OCI-LY1 (cell line): ENCODE measurements around the gene LAMC3.

Source experiments
- H2AFZ ChIP-seq: fragments of 200-600 bp; sonication (generic), shearing (Covaris generic); 2 replicates; pipeline ENCODE4 v1.6.0; 2014; ENCODE audit warnings: antibody characterized with exemption, mild to moderate bottlenecking, low read length
- H3F3A ChIP-seq: fragments of 200-600 bp; sonication (generic), shearing (Covaris generic); 2 replicates; pipeline ENCODE4 v1.6.0; 2014; ENCODE audit warnings: mild to moderate bottlenecking, antibody characterized with exemption, low read length, moderate library complexity; ENCODE audit not compliant: insufficient read depth
- H3K27ac ChIP-seq: fragments of 200-600 bp; sonication (generic); 2 replicates; pipeline ENCODE4 v1.5.1; 2014; ENCODE audit warnings: low read length, mixed run types, mild to moderate bottlenecking, low read depth; ENCODE audit not compliant: poor library complexity, severe bottlenecking
- H3K27me3 ChIP-seq: fragments of 200-600 bp; sonication (generic); 2 replicates; pipeline ENCODE4 v1.6.0; 2014; ENCODE audit warnings: antibody characterized with exemption, mild to moderate bottlenecking, low read length, moderate library complexity; ENCODE audit not compliant: insufficient read depth
- H3K36me3 ChIP-seq: fragments of 200-600 bp; sonication (generic); 2 replicates; pipeline ENCODE4 v1.6.1; 2014; ENCODE audit warnings: mild to moderate bottlenecking, antibody characterized with exemption, low read length, moderate library complexity, mixed read lengths; ENCODE audit not compliant: insufficient read depth
- H3K4me1 ChIP-seq: fragments of 200-600 bp; sonication (generic); 2 replicates; pipeline ENCODE4 v1.5.1; 2014; ENCODE audit warnings: mild to moderate bottlenecking, low read length, moderate library complexity; ENCODE audit not compliant: insufficient read depth, severe bottlenecking
- H3K4me2 ChIP-seq: fragments of 200-600 bp; sonication (generic), shearing (Covaris generic); 2 replicates; pipeline ENCODE4 v1.6.1; 2014; ENCODE audit warnings: low read length
- H3K4me3 ChIP-seq: fragments of 200-600 bp; sonication (generic); 2 replicates; pipeline ENCODE4 v1.5.1; 2014; ENCODE audit warnings: low read length, low read depth, mild to moderate bottlenecking, mixed read lengths; ENCODE audit not compliant: poor library complexity, severe bottlenecking
- H3K79me2 ChIP-seq: fragments of 200-600 bp; shearing (Covaris generic); 2 replicates; pipeline ENCODE4 v1.6.1; 2016; ENCODE audit warnings: mixed run types, low read length, mixed read lengths; ENCODE audit not compliant: insufficient read depth
- H3K9ac ChIP-seq: fragments of 200-600 bp; sonication (generic), shearing (Covaris generic); 2 replicates; pipeline ENCODE4 v1.6.1; 2014; ENCODE audit warnings: mild to moderate bottlenecking, low read length, mixed read lengths
- H3K9me2 ChIP-seq: fragments of 200-600 bp; sonication (generic), shearing (Covaris generic); 2 replicates; pipeline ENCODE4 v1.6.1; 2014; ENCODE audit warnings: low read depth, mild to moderate bottlenecking, low read length, mixed read lengths
- H3K9me3 ChIP-seq: fragments of 200-600 bp; shearing (Covaris generic); 2 replicates; pipeline ENCODE4 v1.6.1; 2014; ENCODE audit warnings: low read length, mixed read lengths
- H4K20me1 ChIP-seq: fragments of 200-600 bp; sonication (generic), shearing (Covaris generic); 2 replicates; pipeline ENCODE4 v1.6.0; 2016; ENCODE audit warnings: mild to moderate bottlenecking, low read length; ENCODE audit not compliant: insufficient read depth
- CTCF ChIP-seq: fragments of 200-600 bp; sonication (generic), shearing (Covaris generic); IDR thresholded peaks from 2 replicates; pipeline ENCODE4 v1.5.1; 2017; ENCODE audit warnings: mild to moderate bottlenecking, antibody characterized with exemption, low read length, moderate library complexity, mixed read lengths
- EZH2 ChIP-seq: fragments of 200-600 bp; sonication (generic), shearing (Covaris generic); IDR thresholded peaks from 2 replicates; pipeline ENCODE4 v1.8.0; 2017; ENCODE audit warnings: borderline replicate concordance, mixed run types, mild to moderate bottlenecking, antibody characterized with exemption, low read length, moderate library complexity, mixed read lengths

Gene LAMC3

DNA sequence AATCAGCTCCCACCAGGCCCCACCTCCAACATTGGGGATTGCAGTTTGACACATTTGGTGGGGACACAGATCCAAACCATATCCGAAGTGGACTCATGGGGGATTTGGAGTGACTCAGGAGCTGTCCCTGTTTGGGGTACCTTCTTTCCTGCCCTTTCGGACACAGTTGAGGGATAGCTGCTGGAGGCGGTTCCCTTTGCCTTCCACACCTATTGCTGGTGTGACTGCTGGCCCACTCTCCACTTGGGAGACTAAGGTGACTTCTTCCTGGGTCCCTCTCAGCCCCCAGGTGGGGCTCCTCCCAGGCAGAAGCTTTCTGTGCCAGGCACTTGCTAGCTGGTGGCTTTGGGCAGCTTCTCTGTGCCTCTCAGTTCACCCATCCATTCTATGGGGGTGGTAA lies 26.6 kb downstream of the LAMC3 start:
- H3K4me2 ChIP-seq: no peak overlapping the region
- no peak overlapping the region for H3K9ac ChIP-seq
- peaks cover 9% of the 10 kb centered on the region; the same call in 1 of the 2 replicates for H3K27me3 ChIP-seq

DNA sequence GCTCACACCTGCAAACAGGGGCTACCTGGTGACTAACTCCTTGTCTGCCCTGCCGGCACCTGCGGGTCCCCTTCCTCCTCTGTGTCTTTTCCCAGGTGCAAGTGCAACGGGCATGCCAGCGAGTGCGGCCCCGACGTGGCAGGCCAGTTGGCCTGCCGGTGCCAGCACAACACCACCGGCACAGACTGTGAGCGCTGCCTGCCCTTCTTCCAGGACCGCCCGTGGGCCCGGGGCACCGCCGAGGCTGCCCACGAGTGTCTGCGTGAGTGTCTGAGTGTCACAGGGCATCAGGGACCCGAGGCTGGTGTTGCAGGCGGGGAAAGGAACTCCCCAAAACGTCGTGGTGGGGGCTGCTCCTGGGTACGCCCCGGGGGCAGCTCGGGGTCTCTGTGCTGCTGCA lies 27.1 kb downstream of the LAMC3 start:
- TF ChIP-seq CTCF (no peak), EZH2 (no peak)
- Histone ChIP-seq H3K27ac (no peak overlapping the region), H3K4me1 (no peaks in the 10 kb centered on the region), H3F3A (no peaks in the 10 kb centered on the region), H4K20me1 (no peaks in the 10 kb centered on the region), H3K79me2 (no peaks in the 10 kb centered on the region), H3K9me3 (no peaks in the 10 kb centered on the region), H3K4me3 (no peak overlapping the region), H2AFZ (no peak overlapping the region), H3K4me2 (no peak overlapping the region), H3K9me2 (no peaks in the 10 kb centered on the region), H3K36me3 (no peaks in the 10 kb centered on the region), H3K9ac (no peak overlapping the region), H3K27me3 (peaks cover 9% of the 10 kb centered on the region; the same call in 1 of the 2 replicates)

More for the DNA sequence above, 26.6 kb downstream of the LAMC3 start:
- no peak overlapping the region for H2AFZ ChIP-seq
- no peaks in the 10 kb centered on the region for H3K36me3 ChIP-seq
- H3K4me1 ChIP-seq: no peaks in the 10 kb centered on the region
- no peaks in the 10 kb centered on the region for H3K79me2 ChIP-seq
- no peaks in the 10 kb centered on the region for H3K9me2 ChIP-seq
- H3K4me3 ChIP-seq: no peak overlapping the region
- no peaks in the 10 kb centered on the region for H4K20me1 ChIP-seq
- TF ChIP-seq CTCF (no peak), EZH2 (no peak)
- no peaks in the 10 kb centered on the region for H3F3A ChIP-seq
- H3K27ac ChIP-seq: no peak overlapping the region
- no peaks in the 10 kb centered on the region for H3K9me3 ChIP-seq

- Histone ChIP-seq H3K9ac (no peak overlapping the region), H3K4me2 (no peak overlapping the region), H3K4me3 (no peak overlapping the region), H3K36me3 (no peaks in the 10 kb centered on the region), H3K4me1 (no peaks in the 10 kb centered on the region), H3K9me3 (no peaks in the 10 kb centered on the region), H3K79me2 (no peaks in the 10 kb centered on the region), H3F3A (no peaks in the 10 kb centered on the region), H3K9me2 (no peaks in the 10 kb centered on the region), H3K27ac (no peak overlapping the region), H4K20me1 (no peaks in the 10 kb centered on the region), H3K27me3 (peaks cover 6% of the 10 kb centered on the region; the same call in 1 of the 2 replicates), H2AFZ (no peak overlapping the region)
- TF ChIP-seq EZH2 (no peak), CTCF (no peak)
Measured at GRCh38 chr9:131036529-131037334, 27.8 kb downstream of the LAMC3 start.
